VCaP (cell line): ENCODE measurements around the gene IGSF10.
"Not testable (repeated sequence)": the region's sequence is repeated elsewhere in the genome, so short reads cannot be mapped to it uniquely, and the experiment has no call there.

Source experiments
- H3K27ac ChIP-seq: fragments of 450-650 bp; 2 replicates; pipeline ENCODE4 v1.5.1; 2017
- TF ChIP-seq, protein P1 (sequence below): fragments of 450-650 bp; conservative IDR thresholded peaks from 2 replicates; pipeline ENCODE4 v1.5.1; 2017; ENCODE audit warnings: mild to moderate bottlenecking, moderate library complexity

The IGSF10 gene

DNA sequence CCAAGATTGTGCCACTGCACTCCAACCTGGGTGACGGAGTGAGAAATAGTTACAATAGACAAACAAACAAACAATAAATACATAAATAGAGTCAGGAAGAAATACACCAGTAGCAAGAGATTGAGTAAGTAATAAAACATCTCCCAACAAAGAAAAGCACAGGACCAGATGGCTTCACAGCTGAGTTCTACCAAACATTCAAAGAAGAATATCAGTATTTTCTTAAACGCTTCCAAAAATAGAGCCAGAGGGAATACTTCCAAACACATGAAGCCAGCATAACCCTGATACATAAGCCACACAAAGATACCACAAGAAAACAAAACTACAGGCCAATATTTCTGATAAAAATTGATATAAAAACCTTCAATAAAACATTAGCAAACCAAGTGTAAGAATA lies 30.7 kb upstream of the IGSF10 start:
- TF ChIP-seq, protein P1, sequence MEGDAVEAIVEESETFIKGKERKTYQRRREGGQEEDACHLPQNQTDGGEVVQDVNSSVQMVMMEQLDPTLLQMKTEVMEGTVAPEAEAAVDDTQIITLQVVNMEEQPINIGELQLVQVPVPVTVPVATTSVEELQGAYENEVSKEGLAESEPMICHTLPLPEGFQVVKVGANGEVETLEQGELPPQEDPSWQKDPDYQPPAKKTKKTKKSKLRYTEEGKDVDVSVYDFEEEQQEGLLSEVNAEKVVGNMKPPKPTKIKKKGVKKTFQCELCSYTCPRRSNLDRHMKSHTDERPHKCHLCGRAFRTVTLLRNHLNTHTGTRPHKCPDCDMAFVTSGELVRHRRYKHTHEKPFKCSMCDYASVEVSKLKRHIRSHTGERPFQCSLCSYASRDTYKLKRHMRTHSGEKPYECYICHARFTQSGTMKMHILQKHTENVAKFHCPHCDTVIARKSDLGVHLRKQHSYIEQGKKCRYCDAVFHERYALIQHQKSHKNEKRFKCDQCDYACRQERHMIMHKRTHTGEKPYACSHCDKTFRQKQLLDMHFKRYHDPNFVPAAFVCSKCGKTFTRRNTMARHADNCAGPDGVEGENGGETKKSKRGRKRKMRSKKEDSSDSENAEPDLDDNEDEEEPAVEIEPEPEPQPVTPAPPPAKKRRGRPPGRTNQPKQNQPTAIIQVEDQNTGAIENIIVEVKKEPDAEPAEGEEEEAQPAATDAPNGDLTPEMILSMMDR, result no peak
- H3K27ac ChIP-seq, result no peak overlapping the region

DNA sequence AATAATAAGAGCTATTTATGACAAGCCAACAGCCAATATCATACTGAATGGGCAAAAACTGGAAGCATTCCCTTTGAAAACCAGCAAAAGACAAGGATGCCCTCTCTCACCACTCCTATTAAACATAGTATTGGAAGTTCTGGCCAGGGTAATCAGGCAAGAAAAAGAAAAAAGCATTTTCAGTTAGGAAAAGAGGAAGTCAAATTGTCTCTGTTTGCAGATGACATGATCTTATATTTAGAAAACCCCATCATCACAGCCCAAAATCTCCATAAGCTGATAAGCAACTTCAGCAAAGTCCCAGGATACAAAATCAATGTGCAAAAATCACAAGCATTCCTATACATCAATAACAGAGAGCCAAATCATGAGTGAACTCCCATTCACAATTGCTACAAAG lies 27.0 kb upstream of the IGSF10 start:
- not testable (repeated sequence) for H3K27ac ChIP-seq

DNA sequence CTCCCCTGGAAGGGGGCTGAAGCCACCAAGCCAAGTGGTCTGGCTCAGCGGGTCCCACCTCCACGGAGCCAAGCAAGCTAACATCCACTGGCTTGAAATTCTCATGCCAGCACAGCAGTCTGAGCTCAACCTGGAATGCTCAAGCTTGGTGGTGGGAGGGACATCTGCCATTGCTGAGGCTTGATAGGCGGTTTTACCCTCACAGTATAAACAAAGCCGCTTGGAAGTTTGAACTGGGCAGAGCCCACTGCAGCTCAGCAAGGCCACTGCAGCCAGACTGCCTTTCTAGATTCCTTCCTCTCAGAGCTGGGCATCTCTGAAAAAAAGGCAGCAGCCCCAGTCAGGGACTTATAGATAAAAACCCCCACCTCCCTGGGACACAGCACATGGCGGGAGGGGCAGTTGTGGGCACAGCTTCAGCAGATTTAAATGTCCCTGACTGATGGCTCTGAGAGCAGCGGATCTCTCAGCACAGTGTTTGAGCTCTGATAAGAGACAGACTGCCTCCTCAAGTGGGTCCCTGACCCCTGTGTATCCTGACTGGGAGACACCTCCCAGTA lies 23.2 kb upstream of the IGSF10 start:
- no peak overlapping the region for H3K27ac ChIP-seq
- TF ChIP-seq, protein P1, result no peak

DNA sequence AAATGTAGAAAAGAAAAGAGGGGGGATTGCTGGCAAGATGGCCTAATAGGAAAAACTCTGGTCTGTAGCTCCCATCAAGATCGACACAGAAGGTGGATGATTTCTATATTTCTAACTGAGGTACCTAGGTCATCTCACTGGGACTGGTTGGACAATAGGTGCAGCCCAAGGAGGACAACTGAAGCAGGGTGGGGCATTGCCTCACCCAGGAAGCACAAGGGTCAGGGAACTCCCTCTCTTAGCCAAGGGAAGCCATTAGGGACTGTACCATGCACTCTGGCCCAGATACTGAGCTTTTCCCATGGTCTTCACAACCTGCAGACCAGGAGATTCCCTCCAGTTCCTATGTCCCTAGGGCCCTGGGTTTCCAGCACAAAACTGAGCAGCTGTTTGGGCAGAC lies 22.6 kb upstream of the IGSF10 start:
- TF ChIP-seq, protein P1, result no peak
- H3K27ac ChIP-seq, result no peak overlapping the region

DNA sequence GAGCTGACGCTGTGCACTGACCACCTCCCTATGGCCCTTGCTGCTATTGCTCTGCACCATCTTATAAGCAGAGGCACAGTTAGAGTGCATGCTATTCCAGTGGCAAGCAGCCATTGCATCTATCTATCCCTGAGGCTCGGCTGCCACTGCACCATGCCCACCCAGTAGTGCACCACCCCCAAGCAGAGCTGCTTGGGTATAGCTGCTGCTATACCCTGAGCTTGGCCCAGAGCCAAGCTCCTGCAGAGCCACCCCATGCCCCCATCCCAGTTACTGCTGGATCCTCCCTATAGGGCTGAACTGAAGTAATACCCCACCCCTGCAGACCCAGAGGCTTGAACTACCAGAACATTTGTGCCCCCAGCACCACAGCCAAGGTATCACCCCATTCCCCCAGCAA lies 19.6 kb upstream of the IGSF10 start:
- TF ChIP-seq, protein P1, result no peak

DNA sequence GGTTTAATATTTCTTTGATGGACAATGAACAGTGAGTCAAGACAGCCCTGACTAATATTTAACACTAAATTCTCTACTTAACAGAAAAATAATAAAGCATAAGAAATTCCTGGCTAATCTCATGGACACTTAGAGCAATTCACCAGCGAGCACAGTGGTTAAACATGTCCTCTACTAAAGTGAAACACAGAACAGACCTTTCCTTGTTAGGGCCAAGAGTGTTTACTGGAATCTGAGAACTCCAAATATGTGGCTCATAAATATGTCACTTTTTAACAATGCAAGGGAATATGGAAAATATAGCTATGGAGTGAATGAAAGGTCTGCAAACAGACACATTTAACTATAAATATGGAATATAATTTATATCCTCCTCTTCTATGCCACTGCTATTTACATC lies 18.6 kb upstream of the IGSF10 start:
- TF ChIP-seq, protein P1, result no peak
- H3K27ac ChIP-seq, result no peak overlapping the region

More for the DNA sequence above, 19.6 kb upstream of the IGSF10 start:
- no peak overlapping the region for H3K27ac ChIP-seq

DNA sequence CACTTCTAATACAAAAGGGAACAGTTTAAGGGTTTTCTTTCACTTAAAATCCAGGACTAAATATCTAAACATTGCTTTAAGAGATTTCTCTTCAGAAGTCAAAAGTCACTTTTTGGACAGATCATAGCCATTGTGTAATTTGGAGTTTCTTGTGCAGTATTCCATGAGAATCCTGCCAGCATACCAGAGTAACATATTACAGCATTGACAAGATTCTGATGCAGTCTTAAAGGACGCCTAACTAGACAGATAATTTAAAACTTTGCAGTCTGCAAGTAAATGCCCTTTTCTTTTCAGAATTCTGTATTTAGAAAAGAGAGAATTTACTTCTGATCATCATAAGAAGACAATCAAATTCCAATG lies 17.5 kb upstream of the IGSF10 start:
- TF ChIP-seq, protein P1, result no peak
- no peak overlapping the region for H3K27ac ChIP-seq

DNA sequence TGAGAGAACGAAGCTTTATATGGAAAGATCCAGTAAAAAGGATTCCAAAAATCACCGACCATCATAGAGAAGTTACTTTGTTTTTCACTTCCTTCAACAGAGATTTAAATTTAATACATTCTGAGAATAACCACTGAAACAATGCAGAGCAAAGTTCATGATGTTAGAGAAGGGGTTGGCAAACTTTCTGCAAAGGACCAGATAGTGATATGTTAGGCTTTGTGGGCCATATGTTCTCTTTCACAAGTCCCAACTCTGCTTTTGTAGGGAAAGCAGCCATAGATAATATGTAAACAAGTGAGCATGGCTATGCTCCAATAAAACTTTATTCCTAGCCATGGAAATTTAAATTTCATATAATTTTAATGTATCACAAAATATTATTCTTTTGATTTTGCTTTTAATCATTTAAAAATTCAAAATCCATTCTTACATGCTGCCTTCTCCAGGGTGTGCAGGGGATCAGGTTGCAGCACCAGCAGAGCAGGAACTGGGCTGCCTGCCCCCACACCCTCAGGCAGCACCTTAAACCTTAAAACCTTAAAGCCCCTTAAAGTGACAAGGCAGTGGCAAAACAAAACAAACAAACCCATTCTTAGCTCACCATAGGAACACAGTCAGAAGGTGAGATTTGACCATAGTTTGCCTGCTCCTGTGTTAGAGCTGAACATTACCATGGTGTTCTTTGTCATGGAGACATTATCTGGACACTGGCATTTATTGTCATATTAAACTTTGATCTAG lies 16.9 kb upstream of the IGSF10 start:
- H3K27ac ChIP-seq, result no peak overlapping the region
- TF ChIP-seq, protein P1, result no peak
